Lung (tissue), 12 donors: ENCODE data around the gene MB21D2. TPM values are rescaled to one million over a fixed set of nuclear protein-coding genes. Genes with fewer than 3 reads are reported as not detected.

Experiments used
- ATAC-seq: fragments of 200-7000 bp; cut with Tn5 transposase; one replicate; pipeline ENCODE4 v1.9.1; 2020; ENCODE audit warnings: moderate number of reproducible peaks; ENCODE audit not compliant: insufficient read depth, low FRiP score
- DNase-seq, 3 donors: peaks; one replicate each; pipeline ENCODE4 v3.0.0-alpha.2; 2013 to 2017
- H3K27ac ChIP-seq, 2 donors: one replicate each; pipeline ENCODE4 v1.5.1; 2013; ENCODE audit warnings: mild to moderate bottlenecking in 2 of 2, moderate library complexity in 2 of 2, control low read depth in 1 of 2, inconsistent platforms in 1 of 2, low read depth in 1 of 2, low read length in 1 of 2
- H3K27me3 ChIP-seq, 3 donors: one replicate each; pipeline ENCODE4 v1.5.1; 2013; ENCODE audit warnings: low read length in 2 of 3; ENCODE audit not compliant: control insufficient read depth in 3 of 3, insufficient read depth in 3 of 3
- H3K36me3 ChIP-seq, 4 donors: one replicate each; pipeline ENCODE4 v1.5.1; 2013; ENCODE audit warnings: low read length in 4 of 4, mild to moderate bottlenecking in 1 of 4, moderate library complexity in 1 of 4; ENCODE audit not compliant: control insufficient read depth in 4 of 4, insufficient read depth in 4 of 4
- H3K4me1 ChIP-seq, 5 donors: one replicate each; pipeline ENCODE4 v1.5.1; 2013; ENCODE audit warnings: low read length in 5 of 5, mild to moderate bottlenecking in 2 of 5, moderate library complexity in 1 of 5; ENCODE audit not compliant: control insufficient read depth in 5 of 5, insufficient read depth in 5 of 5
- H3K4me3 ChIP-seq: one replicate; pipeline ENCODE4 v1.5.1; 2013; ENCODE audit warnings: mild to moderate bottlenecking, control low read depth, moderate library complexity
- H3K9ac ChIP-seq, 2 donors: one replicate each; pipeline ENCODE4 v1.5.1; 2013; ENCODE audit warnings: low read length in 2 of 2, control low read depth in 1 of 2; ENCODE audit not compliant: insufficient read depth in 1 of 2
- H3K9me3 ChIP-seq, 4 donors: one replicate each; pipeline ENCODE4 v1.5.1; 2013; ENCODE audit warnings: low read length in 3 of 4, mild to moderate bottlenecking in 1 of 4, moderate library complexity in 1 of 4; ENCODE audit not compliant: control insufficient read depth in 4 of 4, insufficient read depth in 3 of 4
- CTCF ChIP-seq: IDR thresholded peaks from 2 replicates; pipeline ENCODE4 v1.5.1; 2012; ENCODE audit warnings: mild to moderate bottlenecking; ENCODE audit errors: control extremely low read depth, extremely low read depth
- WGBS, 2 donors: extraction: QIAGEN DNeasy Blood & Tissue Kit; methylation state at CpG; one replicate each; pipeline ENCODE4 v1.1.7; 2013; 5-methylcytosine and 5-hydroxymethylcytosine counted together
- polyA plus RNA-seq, 2 donors: library from polyadenylated mRNA; stranded (reverse); fragments of 200-250 nt; gene quantifications; one replicate each; pipeline ENCODE4 v1.2.1, GENCODE V29; 2013
- total RNA-seq, 2 donors: library from RNA; depleted of rRNA in 1 of 2; stranded (reverse); fragments of >200 nt in 1 of 2; gene quantifications; one replicate each; pipeline ENCODE4 v1.2.1, GENCODE V29; 2014 to 2021
- donor health status: control.
- donor health status: control.
- donor health status: Bipolar disorder and iron deficiency.
- donor health status: healthy.
- donor health status: DM: yes; HTN: yes; CAD: no.

MB21D2 gene
- total and polyA plus RNA-seq, 4 donors = 2.8 to 6.3 (median 4.6) TPM

DNA sequence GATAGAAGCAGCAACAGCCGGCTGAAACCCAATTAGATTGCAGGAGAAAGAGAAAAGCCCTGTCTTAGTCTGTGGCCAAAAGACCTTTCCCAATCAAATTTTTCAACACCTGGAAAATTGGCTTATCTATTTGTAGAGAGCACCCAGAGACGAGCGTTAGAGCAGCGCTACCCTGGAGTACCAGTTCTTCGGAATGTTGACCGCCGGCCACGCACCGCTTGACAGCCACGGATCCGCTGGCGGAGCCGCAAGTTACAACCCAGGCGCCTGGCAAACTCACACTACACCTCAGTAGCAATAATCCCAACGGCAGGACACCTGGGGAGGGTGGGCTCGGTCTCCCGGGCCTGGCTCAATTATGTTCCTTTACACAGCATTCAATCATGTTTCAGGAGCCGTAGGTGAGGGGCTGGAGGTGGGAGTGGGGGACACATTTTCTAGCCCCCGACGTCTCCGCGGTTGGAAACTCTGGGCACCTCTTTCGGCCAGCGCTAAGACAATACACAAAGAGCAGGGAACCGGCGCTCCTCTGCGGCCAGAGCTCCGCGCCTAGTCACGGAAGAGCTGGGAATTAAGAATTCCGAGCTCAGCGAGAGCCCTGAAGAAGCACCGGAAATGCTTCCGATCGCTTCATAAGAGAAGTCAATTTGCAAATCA, 1.2 kb downstream of the MB21D2 start:
- Histone ChIP-seq H3K36me3 (no peaks in the 10 kb centered on the region), H3K4me1 (peaks cover 0 to 17% (median 3%) of the 10 kb centered on the region in 5 donors), H3K27me3 (peaks cover 0 to 31% (median 19%) of the 10 kb centered on the region in 3 donors), H3K4me3 (peak overlapping the region; percentile 79), H3K27ac (peak overlapping the region; percentile 84 to 96), H3K9me3 (no peaks in the 10 kb centered on the region), H3K9ac (peak overlapping the region in 1 of 2 donors; percentile 75)
- DNase-seq (peak; percentile 23 to 36 (median 29)), ATAC-seq (peak; percentile 1)
- WGBS, 2 donors = 1 to 4% methylated on average over 35 of the region's 35 CpGs
- no peak for TF ChIP-seq CTCF

GRCh38 chr3:192915722-192916121, 1.9 kb downstream of the MB21D2 start:
- no peak overlapping the region for H3K9ac ChIP-seq
- H3K4me1 ChIP-seq = peaks cover 0 to 17% (median 3%) of the 10 kb centered on the region in 5 donors
- ATAC-seq (no peak), DNase-seq (no peak)
- no peaks in the 10 kb centered on the region for H3K9me3 ChIP-seq
- 54 to 55% methylated on average over 2 of the region's 2 CpGs for WGBS, 2 donors
- H3K27me3 ChIP-seq = peaks cover 0 to 30% (median 19%) of the 10 kb centered on the region in 3 donors
- no peak overlapping the region for H3K27ac ChIP-seq
- no peak for TF ChIP-seq CTCF
- no peak overlapping the region for H3K4me3 ChIP-seq
- H3K36me3 ChIP-seq = no peaks in the 10 kb centered on the region

DNA sequence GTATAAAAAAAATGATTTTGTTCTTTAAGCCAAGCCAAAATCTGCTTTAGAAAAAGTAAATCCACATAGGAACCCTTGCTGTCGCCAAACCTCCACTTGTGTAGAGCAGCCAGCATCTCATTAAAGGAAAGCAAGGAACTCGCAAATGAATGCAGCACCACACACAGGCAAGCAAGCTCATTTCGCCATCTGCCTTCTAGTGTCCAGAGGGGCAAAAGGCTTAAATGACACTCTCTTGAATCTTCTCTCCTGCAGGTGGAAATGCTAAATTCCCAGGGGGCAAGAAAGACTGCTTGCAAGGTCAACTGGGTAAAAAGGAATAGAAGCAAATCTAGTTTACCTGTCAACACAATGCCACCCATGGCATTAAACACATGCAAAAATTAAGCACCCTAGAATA, 2.4 kb downstream of the MB21D2 start:
- Histone ChIP-seq H3K27ac (no peak overlapping the region), H3K9me3 (no peaks in the 10 kb centered on the region), H3K4me3 (no peak overlapping the region), H3K27me3 (peaks cover 0 to 26% (median 18%) of the 10 kb centered on the region in 3 donors), H3K9ac (no peak overlapping the region), H3K4me1 (peaks cover 0 to 17% (median 3%) of the 10 kb centered on the region in 5 donors), H3K36me3 (no peaks in the 10 kb centered on the region)
- ATAC-seq (no peak), DNase-seq (peak; percentile 15 to 64 (median 50))
- no peak for TF ChIP-seq CTCF
- 37 to 57% methylated on average over 3 of the region's 3 CpGs for WGBS, 2 donors
